GM21360 (cell line): ENCODE results near the gene SMAP2.

Experiments used
- ATAC-seq: cut with Tn5 transposase; IDR thresholded peaks from one replicate; pipeline ENCODE4 v1.9.1; 2021; ENCODE audit warnings: mild to moderate bottlenecking, moderate library complexity; ENCODE audit not compliant: unreplicated experiment

Gene SMAP2

GRCh38 chr1:40389871-40390560 is 16.5 kb downstream of the SMAP2 start:
- no peak for ATAC-seq

- no peak for ATAC-seq
These were observed 17.3 kb downstream of the SMAP2 start for GRCh38 chr1:40390857-40391256.

GRCh38 chr1:40391688-40392145 is 18.2 kb downstream of the SMAP2 start:
- no peak for ATAC-seq

GRCh38 chr1:40392221-40392620 is 18.7 kb downstream of the SMAP2 start:
- no peak for ATAC-seq

GRCh38 chr1:40393173-40393572 is 19.6 kb downstream of the SMAP2 start:
- ATAC-seq, result no peak

- no peak for ATAC-seq
These were observed 21.1 kb downstream of the SMAP2 start for GRCh38 chr1:40394491-40395172.

GRCh38 chr1:40395190-40396175 is 22.0 kb downstream of the SMAP2 start:
- ATAC-seq, result no peak

- no peak for ATAC-seq
These were observed 22.9 kb downstream of the SMAP2 start for GRCh38 chr1:40396420-40396819.

GRCh38 chr1:40397258-40397657 is 23.7 kb downstream of the SMAP2 start:
- no peak for ATAC-seq

- no peak for ATAC-seq
These were observed 26.6 kb downstream of the SMAP2 start for GRCh38 chr1:40399984-40400704.

GRCh38 chr1:40401473-40402201 is 28.1 kb downstream of the SMAP2 start:
- no peak for ATAC-seq

GRCh38 chr1:40404670-40405462 is 31.3 kb downstream of the SMAP2 start:
- no peak for ATAC-seq

GRCh38 chr1:40405812-40406211 is 32.3 kb downstream of the SMAP2 start:
- no peak for ATAC-seq

GRCh38 chr1:40407453-40407852 is 33.9 kb downstream of the SMAP2 start:
- no peak for ATAC-seq

- ATAC-seq, result no peak
These were observed 35.9 kb downstream of the SMAP2 start for GRCh38 chr1:40409467-40409866.

- ATAC-seq, result no peak
These were observed 37.8 kb downstream of the SMAP2 start for GRCh38 chr1:40411294-40411693.

GRCh38 chr1:40411843-40412242 is 38.3 kb downstream of the SMAP2 start:
- no peak for ATAC-seq

GRCh38 chr1:40413527-40414252 is 40.2 kb downstream of the SMAP2 start:
- ATAC-seq, result no peak

- ATAC-seq, result no peak
These were observed 40.8 kb downstream of the SMAP2 start for GRCh38 chr1:40414331-40414730.
